HG02884 (cell line): ENCODE measurements around the gene NEK6.

Experiments
- ATAC-seq: cut with Tn5 transposase; IDR thresholded peaks from one replicate; pipeline ENCODE4 v1.9.1; 2021; ENCODE audit warnings: mild to moderate bottlenecking, moderate library complexity; ENCODE audit not compliant: unreplicated experiment

NEK6 gene

DNA sequence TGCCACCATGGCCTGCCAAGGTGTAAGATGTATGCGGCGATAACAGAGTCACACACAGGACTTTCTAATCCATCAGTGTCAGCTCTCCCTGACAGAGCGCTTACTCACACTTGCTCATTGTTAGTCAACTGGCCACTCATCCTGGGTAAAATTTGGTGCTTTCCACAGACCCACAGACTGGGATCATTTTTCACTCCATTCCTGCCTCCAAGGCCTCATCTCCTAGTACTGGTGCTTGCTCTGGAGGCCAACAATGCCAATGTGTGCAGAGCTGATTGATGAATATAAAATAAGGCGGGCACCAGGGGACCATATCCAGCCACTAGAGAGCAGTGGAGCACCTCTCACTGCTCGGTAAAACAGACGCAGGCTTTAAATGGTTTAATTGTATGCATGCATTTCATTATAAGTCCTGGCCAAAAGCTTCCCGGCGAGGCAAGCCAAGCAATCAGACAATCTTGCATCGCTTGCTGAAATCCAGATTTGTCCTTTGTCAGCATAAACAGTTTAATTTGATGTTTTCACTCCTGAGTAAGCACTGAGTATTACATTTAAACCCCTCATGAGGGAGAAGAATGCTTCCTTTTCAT is 135.2 kb downstream of the NEK6 start:
- ATAC-seq = no peak

DNA sequence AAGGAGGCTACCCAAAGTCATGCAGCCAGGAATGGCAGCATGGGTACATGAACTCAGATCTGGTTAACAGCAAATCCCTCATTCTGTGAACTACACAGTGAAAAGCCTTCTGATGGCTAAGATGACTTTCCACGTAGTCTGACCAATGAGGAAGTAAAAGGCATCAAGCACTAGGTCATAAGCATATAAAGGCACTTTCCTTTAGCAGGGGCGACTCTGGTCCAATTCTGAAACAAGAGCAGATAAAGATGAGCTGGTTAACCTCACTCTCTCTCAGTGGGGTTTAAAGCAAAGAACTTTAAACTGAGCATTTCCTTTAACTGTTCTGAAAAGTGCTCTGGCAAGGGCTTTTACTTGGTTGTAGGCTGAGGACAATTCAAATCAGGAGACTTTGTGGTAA is 136.4 kb downstream of the NEK6 start:
- no peak for ATAC-seq

DNA sequence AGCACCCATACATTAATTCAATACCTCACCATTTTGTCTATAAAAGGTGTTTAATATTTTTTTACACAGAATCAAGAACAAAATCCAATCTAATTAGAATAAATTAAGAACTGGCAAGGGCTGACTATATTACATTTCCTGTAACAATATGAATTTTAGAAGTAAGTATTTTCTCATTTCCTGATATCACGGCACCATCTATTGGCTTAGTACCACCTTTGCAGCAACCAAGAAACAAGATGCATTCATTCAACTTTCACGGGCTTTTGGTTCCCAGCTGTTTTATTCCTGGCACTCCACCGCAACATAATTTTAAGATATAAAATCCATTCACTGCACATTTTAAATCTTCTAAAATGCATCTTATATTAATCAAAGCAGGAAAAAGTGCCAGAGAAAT is 136.8 kb downstream of the NEK6 start:
- ATAC-seq = no peak

DNA sequence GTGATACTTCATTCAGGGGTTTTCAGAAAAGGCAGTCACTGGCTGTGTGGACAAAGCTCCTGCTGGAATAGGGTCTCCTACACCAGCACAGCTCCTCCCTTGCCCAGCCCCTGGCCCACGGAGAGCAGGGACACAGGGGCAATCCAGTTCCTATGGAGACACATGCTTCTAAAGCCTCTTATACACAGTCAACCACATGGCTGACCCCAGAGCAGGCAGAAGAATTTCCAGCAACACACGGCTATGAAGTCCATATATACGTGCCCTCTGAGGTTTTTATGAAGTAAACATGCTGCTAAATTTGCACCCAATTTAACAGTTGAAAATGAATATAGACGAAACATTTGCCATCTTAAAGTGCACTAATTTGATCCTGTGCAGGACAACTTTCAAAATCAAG is 138.1 kb downstream of the NEK6 start:
- no peak for ATAC-seq

DNA sequence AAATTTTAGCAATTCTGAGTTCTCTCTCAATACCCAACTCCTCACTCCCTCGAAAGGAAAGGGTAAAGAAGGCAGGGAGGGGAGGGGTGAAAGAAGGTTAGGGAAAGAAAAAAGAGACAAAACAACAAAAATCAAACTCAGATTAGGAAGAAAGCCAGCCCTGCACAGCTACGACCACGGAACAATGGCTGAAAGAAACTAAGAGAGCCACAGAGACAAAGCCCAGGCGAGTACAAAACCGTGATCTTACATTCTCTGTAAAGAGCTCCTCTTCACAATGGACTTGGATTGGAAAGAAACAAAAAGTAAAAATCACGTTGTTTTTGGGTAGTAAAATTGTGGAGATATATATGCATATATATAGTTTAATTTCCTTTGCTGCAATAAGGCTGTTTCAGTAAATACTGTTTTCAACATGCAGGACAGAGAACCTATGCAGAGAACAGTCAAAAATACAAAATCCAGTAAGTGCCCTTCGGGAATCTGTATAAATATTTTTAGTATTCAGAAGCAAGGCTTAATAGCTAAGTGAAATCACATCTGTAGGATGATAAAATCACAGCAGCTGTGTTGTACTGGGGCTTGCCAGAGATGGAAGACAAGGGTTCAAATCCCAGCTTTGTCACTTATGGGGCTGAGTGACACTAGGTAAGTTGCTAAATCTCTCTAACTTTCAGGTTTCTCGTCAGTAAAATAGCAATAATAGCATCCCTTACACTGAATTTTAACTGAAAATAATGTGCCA is 140.6 kb downstream of the NEK6 start:
- ATAC-seq = no peak

DNA sequence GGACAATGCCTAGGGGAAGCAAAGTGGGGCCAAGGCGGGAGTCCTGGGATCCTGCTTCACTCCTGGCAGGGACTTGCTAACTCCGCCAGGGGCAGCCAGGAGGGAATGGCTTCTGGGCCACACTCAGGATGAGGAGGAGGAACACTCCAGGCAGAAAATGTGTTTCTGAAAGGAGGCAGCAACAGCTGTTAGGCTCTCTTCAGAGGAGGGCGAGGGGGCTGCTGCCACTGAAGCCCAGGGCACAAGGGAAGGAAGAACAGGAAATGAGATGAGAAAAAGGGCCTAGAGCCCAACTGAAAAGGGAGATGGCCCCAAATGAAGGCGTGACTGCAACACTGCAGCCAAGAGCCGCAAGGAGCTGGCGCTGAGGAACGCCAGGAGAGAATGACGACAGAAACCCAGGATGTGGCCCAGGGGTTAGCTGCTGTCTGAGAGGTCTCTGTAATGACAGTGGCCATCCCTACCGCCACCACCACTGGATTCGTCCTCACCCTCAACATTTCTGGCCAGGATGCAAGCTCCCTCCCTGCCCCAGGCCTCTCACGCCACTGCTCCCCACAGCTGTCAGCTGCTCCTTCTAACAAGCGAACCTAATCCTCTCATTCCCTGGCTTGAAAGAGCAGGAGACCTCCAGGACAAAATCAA is 141.7 kb downstream of the NEK6 start:
- no peak for ATAC-seq

DNA sequence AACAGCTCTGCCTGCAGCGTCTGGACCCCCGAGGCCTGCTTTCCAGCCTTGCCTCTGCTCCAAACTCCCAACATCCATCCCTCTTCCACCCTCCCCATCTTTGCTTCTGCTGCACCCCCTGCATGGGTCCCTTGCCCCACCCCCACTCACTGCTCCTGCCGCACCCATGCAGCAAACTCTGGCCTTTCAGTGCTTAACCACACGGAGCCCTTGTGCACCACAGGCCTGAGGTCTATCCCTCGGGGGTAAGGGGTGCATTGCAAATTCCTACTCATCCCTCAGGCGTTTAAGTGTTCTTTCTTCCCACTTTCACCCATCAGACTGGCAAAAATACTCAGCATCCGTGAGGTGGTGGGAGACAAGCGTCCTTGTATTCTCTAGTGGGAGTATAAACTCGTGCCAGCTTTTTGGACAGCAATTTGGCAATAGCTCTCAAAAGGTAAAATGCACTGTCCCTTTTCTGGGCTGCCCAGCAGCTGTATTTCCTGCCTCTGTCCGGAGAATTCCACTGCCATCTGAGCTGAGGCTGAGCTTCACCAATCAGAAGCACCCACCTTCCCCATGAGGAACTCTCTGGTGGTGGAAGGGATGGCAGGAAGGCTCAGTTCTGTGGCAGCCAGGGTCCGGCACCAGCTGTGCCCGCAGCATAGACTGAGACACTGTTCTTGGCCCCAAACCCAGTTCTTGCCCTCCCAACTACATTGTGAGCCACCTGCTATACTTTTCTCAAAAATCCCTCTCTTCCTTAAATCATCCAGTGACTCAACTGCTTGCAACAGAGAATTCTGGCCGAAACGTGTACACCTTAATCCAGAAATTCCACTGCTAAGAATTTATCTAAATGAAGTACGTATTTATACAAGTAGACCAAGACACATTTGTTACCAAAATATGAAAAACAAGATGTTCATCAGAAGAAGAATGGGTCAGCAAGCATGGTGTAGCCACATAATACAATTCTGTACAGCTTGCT is 142.5 kb downstream of the NEK6 start:
- ATAC-seq = no peak
